Testis (tissue), 3 donors: Measurements from ENCODE around the gene CLEC7A. TPM values are rescaled to one million over a fixed set of nuclear protein-coding genes. Genes with fewer than 3 reads are reported as not detected.

Experiments
- DNase-seq: peaks from one replicate; pipeline ENCODE4 v3.0.0-alpha.2; 2019
- H3K27ac ChIP-seq, 2 donors: fragments of 200-600 bp; sonication (generic); one replicate each; pipeline ENCODE4 v1.5.1; 2019
- H3K27me3 ChIP-seq: fragments of 200-600 bp; sonication (generic); one replicate; pipeline ENCODE4 v1.5.1; 2019
- H3K36me3 ChIP-seq: fragments of 200-600 bp; sonication (generic); one replicate; pipeline ENCODE4 v1.5.1; 2017; ENCODE audit warnings: low read depth; ENCODE audit errors: missing control alignments
- H3K4me1 ChIP-seq: fragments of 200-600 bp; sonication (generic); one replicate; pipeline ENCODE4 v1.5.1; 2019
- H3K4me3 ChIP-seq, 2 donors: fragments of 200-600 bp; sonication (generic); one replicate each; pipeline ENCODE4 v1.5.1; 2017 to 2019
- H3K9me3 ChIP-seq: fragments of 200-600 bp; sonication (generic); one replicate; pipeline ENCODE4 v1.5.1; 2017
- CTCF ChIP-seq, 3 experiments: fragments of 450-650 bp in 2 of 3; fragments of 200-600 bp in 1 of 3; sonication (generic) in 1 of 3; IDR thresholded peaks; one replicate each; pipeline ENCODE4 v1.5.1; 2016 to 2019; ENCODE audit warnings: antibody characterized with exemption in 3 of 3, mild to moderate bottlenecking in 2 of 3, moderate library complexity in 1 of 3
- POLR2A ChIP-seq: fragments of 450-650 bp; IDR thresholded peaks from one replicate; pipeline ENCODE4 v1.6.1; 2017; ENCODE audit warnings: antibody characterized with exemption, mild to moderate bottlenecking, moderate library complexity
- WGBS, 2 donors: methylation state at CpG; one replicate each; pipeline ENCODE4 v1.1.5; 2018; 5-methylcytosine and 5-hydroxymethylcytosine counted together
- intact Hi-C: fragments of 100-400 bp; cut with DNase I; formaldehyde crosslinking; loops from one replicate; pipeline ENCODE4 v1.15.1; 2023; ENCODE audit warnings: low total_unique reads
- polyA plus RNA-seq: library from polyadenylated mRNA; stranded (reverse); fragments of 350-450 nt; fragmentation: Illumina TruSeq; extraction: RNeasy Lipid Tissue Mini Kit (QIAGEN cat#74804); gene quantifications from one replicate; pipeline ENCODE4 v1.2.3, GENCODE V29; 2014; ENCODE audit warnings: low read depth, low replicate concordance; ENCODE audit not compliant: insufficient read depth
- total RNA-seq, 2 donors: library from RNA; depleted of rRNA; stranded (reverse); fragments of >200 nt; gene quantifications; one replicate each; pipeline ENCODE4 v1.2.3, GENCODE V29; 2016

CLEC7A gene
- total and polyA plus RNA-seq, 3 donors from 2014 or later: 1.9 to 4.8 (median 4.4) TPM

- Histone ChIP-seq H3K36me3 (no peaks in the 10 kb centered on the region), H3K27ac (peak overlapping the region in 1 of 2 donors; percentile 62), H3K27me3 (no peaks in the 10 kb centered on the region), H3K4me3 (no peak overlapping the region), H3K9me3 (no peaks in the 10 kb centered on the region), H3K4me1 (no peaks in the 10 kb centered on the region)
- no peak for DNase-seq
- 77 to 90% methylated on average over 4 of the region's 4 CpGs for WGBS, 2 donors
- intact Hi-C loops: no loop called here
- TF ChIP-seq POLR2A: no peak
- no peak for TF ChIP-seq CTCF (IDR thresholded peaks at IDR 0.05)
These were observed 62.7 kb downstream of the CLEC7A start for GRCh38 chr12:10067264-10067663.

Other genes starting within 250 kb of the CLEC7A start
- gene KLRF2, start 248.7 kb downstream of the CLEC7A start, total RNA-seq: under 1 TPM in 1 of 2 donors, not detected in 1; 0.79 TPM
- gene KLRF2, start 248.7 kb downstream of the CLEC7A start, polyA plus RNA-seq: not detected
- gene CLEC2A, start 197.8 kb downstream of the CLEC7A start, total RNA-seq: not detected
- not detected for gene CLEC2A, start 197.8 kb downstream of the CLEC7A start, polyA plus RNA-seq
- gene CLEC12A, start 158.8 kb downstream of the CLEC7A start, total RNA-seq: under 1 TPM in 1 of 2 donors, not detected in 1; 0.31 TPM
- gene CLEC12A, start 158.8 kb downstream of the CLEC7A start, polyA plus RNA-seq: 2.0 TPM
- gene CLEC1B, start 131.1 kb downstream of the CLEC7A start, total RNA-seq: 1 to 10 TPM in 1 of 2 donors, under 1 TPM in 1; 0.63 to 1.7 TPM
- gene CLEC1B, start 131.1 kb downstream of the CLEC7A start, polyA plus RNA-seq: 1.2 TPM
- 10 to 100 TPM; 76.4 to 77.6 TPM for gene CLEC12B, start 119.6 kb downstream of the CLEC7A start, total RNA-seq
- 34.3 TPM for gene CLEC12B, start 119.6 kb downstream of the CLEC7A start, polyA plus RNA-seq
- gene CLEC9A, start 99.5 kb downstream of the CLEC7A start, total RNA-seq: 1 to 10 TPM; 2.6 to 5.4 TPM
- 6.3 TPM for gene CLEC9A, start 99.5 kb downstream of the CLEC7A start, polyA plus RNA-seq
- gene CLEC1A, start 31.2 kb downstream of the CLEC7A start, total RNA-seq: 1 to 10 TPM; 2.7 to 3.2 TPM
- 2.9 TPM for gene CLEC1A, start 31.2 kb downstream of the CLEC7A start, polyA plus RNA-seq
- 1 to 10 TPM in 1 of 2 donors, under 1 TPM in 1; 0.87 to 2.5 TPM for gene OLR1, start 41.9 kb upstream of the CLEC7A start, total RNA-seq
- 5.9 TPM for gene OLR1, start 41.9 kb upstream of the CLEC7A start, polyA plus RNA-seq
- gene TMEM52B, start 48.8 kb upstream of the CLEC7A start, total RNA-seq: 1 to 10 TPM in 1 of 2 donors, under 1 TPM in 1; 0.74 to 1.2 TPM
- 0.76 TPM for gene TMEM52B, start 48.8 kb upstream of the CLEC7A start, polyA plus RNA-seq
- 10 to 100 TPM; 56.2 to 74.0 TPM for gene GABARAPL1, start 82.7 kb upstream of the CLEC7A start, total RNA-seq
- 67.7 TPM for gene GABARAPL1, start 82.7 kb upstream of the CLEC7A start, polyA plus RNA-seq
- under 1 TPM; 0.71 to 0.87 TPM for gene KLRD1, start 177.7 kb upstream of the CLEC7A start, total RNA-seq
- gene KLRD1, start 177.7 kb upstream of the CLEC7A start, polyA plus RNA-seq: 1.6 TPM